H4 (cell line): ENCODE data around the gene NCKAP1. TPM values are rescaled to one million over a fixed set of nuclear protein-coding genes. Genes with fewer than 3 reads are reported as not detected.
A peak's percentile ranks its signal among the peaks of the same experiment; 100 is the strongest.
"Not testable (repeated sequence)": the region's sequence is repeated elsewhere in the genome, so short reads cannot be mapped to it uniquely, and the experiment has no call there.

Source experiments
- DNase-seq: peaks from one replicate; pipeline ENCODE4 v3.0.0-alpha.2; 2015; ENCODE audit warnings: low spot score
- total RNA-seq: library from RNA; depleted of rRNA; stranded (reverse); fragments of >200 nt; shearing (Covaris generic); gene quantifications from 2 replicates; pipeline ENCODE4 v1.2.3, GENCODE V29; 2014

The NCKAP1 gene
- total RNA-seq, 1 experiment from 2014 or later = 110 TPM

- no peak for DNase-seq
Observed at GRCh38 chr2:182999348-183000028, 38.8 kb downstream of the NCKAP1 start.

DNA sequence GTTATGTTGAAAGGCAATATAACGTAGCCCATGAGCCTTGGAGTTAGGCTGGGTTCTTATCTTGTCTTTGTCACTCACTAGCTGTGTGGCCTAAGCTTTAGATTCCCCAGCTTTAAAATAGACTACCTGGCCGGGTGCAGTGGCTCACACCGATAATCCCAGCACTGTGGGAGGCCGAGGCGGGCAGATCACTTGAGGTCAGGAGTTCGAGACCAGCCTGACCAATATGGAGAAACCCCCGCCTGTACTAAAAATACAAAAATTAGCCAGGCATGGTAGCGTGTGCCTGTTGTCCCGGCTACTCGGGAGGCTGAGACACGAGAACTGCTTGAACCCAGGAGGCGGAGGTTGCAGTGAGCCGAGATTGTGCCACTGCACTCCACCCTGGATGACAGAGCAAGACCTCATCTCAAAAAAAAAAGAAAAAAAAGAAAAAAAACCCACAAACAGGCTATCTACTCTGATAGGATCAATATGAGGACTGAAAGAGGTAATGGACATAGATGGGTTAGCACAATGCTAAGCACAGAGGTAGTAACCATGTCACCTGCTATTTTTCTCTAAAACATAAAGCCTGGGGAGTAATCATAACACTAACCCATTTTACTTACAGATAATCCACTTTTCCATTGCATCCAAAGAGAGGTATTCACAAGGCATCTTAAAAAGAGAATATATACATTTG, 43.9 kb downstream of the NCKAP1 start:
- no peak for DNase-seq

DNA sequence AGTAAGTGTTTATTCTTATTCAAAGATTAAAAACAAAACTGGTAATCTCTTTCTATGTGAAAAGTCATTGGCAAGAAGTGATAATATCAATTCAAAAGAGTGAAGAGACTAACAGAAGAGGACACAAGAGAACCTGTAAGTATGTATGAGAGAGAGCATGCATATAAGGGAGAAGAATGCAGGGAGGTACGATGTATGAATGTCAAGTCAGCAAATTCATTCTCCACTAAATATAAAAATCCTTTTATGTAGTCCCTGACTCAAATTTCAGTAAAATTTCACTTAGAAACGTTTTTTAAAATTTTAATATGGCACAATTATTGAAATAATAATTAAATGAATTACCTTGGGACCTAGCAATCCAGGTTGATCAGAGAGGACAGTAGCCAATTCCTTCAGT, 55.3 kb downstream of the NCKAP1 start:
- DNase-seq = no peak

DNA sequence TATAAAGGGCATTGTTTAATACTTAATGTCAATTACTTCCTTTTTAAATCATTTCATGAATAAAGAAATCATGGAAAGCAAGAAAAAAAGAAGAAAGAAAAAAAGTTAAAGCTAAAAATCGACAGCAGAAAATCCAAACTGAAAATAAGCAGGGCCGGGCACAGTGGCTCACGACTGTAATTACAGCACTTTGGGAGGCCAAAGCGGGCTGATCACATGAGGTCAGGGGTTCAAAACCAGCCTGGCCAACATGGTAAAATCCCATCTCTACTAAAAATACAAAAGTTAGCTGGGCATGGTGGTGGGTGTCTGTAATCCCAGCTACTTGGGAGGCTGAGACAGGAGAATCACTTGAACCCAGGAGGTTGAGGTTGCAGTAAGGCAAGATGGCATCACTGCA, 56.8 kb downstream of the NCKAP1 start:
- not testable (repeated sequence) for DNase-seq

GRCh38 chr2:182980652-182981051, 57.6 kb downstream of the NCKAP1 start:
- DNase-seq = no peak

DNA sequence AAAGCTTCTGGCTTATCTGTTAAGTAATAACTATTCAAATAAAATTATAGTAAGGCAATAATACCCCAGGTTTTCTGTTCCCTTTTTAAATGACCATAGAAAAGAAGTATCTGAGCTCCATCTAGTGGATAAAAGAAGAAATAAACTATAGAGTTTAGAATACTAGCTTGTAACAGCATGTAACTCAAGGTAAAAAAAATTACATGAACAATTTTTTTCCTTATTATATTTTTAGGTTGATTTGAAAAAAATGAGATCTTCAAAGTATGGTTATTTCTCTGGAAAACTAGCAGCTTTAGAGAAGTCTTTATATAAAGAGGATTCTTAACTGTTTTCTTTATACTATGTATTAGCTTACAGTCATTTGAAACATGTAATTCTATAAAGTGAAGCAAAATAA, 58.1 kb downstream of the NCKAP1 start:
- DNase-seq = peak; percentile 19

DNA sequence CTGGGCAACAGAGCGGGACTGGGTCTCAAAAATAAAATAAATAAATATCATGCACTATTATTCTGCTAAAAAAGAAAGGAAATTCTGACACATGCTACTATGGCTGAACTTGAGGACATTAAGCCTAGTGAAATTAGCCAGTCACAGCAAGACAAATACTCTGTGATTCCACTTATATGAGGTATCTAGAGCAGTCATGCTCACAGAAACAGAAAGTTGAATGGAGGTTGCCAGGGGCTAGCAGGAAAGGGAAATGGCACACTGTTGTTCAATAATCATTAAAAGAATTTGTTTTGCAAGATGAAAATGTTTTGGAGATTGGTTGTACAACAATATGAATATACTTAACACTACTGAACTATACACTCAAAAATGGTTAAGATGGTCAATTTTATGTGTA, 60.8 kb downstream of the NCKAP1 start:
- DNase-seq = no peak

DNA sequence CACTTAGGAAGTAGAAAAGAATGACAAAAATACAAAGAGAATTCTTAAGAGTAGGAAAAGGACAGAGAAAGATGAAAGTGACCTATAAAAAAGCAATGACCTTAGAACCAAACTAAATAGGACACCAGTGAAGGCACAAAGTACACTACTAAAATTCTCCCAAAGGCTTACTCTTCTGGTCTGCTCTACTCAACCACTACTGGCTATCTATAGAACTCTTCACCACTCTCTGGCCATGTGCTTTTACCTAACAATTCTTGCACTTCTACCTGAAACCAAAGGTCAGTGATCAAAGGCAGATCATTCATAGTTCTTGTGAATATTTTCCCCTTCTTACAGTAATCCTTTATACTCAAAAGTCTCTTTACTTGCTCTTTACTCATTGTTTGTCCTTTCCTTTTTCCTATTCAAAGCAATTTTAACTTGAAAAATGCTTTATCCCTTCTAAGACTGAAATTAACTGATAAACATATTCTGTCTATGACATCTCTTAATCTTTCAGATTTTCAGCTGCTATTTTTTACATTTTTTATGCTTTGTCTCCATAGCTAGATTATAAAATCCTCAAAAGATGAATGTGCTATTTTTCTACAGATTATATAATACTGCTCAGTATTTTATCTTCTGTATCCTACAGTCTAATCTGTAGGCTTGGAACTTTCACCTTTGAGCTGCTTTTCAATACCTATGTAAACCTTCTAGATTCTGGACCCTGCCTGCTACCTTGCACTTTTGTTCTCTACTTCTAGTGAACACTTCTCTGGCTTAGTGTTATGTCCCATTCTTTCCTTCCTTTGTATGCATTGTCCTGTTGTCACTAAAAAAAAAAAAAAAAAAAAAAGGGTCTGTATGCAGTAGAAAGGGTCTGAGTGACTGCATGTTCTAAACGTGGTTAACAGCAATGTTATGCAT, 64.6 kb downstream of the NCKAP1 start:
- DNase-seq = no peak

DNA sequence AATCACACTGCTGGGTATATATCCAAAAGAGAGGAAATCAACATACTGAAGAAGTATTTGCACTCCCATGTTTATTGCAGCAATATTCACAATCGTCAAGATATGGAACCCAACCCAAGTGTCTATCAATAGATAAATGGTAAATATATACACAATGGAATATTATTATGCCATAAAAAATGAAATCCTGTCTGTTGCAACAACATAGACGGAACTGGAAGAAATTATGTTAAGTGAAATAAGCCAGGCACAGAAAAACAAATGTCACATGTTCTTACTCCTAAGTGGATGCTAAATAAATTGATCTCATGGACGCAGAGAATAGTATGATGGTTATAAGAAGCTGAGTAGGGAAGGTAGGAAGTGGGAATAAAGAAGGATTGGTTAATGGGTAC, 65.7 kb downstream of the NCKAP1 start:
- DNase-seq = no peak

GRCh38 chr2:182971820-182972547, 66.3 kb downstream of the NCKAP1 start:
- DNase-seq = no peak

DNA sequence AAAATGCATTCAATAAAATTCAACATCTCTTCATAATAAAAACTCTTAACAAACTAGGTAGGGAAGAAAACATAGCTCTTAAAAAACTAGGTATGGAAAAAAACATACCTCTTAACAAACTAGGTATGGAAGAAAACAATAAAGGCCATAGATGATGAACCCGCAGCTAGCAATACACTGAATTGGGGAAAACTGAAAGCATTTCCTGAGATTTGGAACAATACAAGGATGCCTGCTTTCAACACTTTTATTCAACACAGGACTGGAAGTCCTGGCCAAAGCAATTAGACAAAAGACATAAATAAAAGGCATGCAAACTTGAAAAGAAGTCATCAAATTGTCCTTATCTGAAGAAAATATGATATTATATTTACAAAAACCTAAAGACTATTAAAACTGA, 67.8 kb downstream of the NCKAP1 start:
- no peak for DNase-seq

GRCh38 chr2:182968493-182968892, 69.8 kb downstream of the NCKAP1 start:
- DNase-seq = no peak

DNA sequence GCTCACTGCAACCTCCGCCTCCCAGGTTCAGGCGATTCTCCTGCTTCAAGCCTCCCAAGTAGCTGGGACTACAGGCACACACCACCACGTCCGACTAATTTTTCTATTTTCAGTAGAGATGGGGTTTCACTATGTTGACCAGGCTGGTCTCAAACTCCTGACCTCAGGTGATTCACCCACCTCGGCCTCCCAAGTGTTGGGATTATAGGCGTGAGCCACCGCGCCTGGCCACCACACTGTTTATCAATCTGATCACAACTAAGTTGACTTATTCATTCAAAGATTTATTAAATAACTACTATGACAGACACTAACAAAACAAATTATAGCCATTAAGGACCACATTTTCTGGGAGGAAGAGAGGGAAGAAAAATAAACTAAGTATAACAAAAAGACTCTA, 71.9 kb downstream of the NCKAP1 start:
- DNase-seq = not testable (repeated sequence)

DNA sequence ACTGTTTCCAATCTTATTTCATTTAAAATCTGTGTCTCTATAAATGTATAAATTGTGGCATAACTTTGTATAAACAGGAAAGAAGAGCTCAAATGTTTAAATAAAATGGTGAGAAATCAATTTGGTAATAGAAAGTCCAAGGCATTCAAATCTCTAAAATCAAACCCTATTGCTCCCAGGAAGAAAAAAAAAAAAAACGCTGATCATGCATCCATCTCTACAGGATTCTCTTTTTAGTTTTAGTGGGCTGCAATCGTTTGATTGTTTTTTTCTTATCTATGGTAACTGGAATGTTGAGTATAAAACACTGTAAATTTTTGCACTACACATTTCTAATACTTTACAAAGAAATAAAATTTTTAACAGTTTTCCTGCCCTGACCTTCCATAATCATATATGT, 75.6 kb downstream of the NCKAP1 start:
- no peak for DNase-seq

DNA sequence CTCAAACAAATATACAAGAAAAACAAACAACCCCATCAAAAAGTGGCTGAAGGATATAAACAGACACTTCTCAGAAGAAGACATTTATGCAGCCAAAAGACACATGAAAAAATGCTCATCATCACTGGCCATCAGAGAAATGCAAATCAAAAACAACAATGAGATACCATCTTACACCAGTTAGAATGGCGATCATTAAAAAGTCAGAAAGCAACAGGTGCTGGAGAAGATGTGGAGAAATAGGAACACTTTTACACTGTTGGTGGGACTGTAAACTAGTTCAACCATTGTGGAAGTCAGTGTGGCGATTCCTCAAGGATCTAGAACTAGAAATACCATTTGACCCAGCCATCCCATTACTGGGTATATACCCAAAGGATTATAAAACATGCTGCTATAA, 77.4 kb downstream of the NCKAP1 start:
- DNase-seq = not testable (repeated sequence)

- no peak for DNase-seq
Observed at GRCh38 chr2:182954789-182955188, 83.5 kb downstream of the NCKAP1 start.

- DNase-seq = no peak
Observed at GRCh38 chr2:182952741-182953450, 85.4 kb downstream of the NCKAP1 start.

- peak; percentile 6 for DNase-seq
Observed at GRCh38 chr2:182951948-182952663, 86.2 kb downstream of the NCKAP1 start.

DNA sequence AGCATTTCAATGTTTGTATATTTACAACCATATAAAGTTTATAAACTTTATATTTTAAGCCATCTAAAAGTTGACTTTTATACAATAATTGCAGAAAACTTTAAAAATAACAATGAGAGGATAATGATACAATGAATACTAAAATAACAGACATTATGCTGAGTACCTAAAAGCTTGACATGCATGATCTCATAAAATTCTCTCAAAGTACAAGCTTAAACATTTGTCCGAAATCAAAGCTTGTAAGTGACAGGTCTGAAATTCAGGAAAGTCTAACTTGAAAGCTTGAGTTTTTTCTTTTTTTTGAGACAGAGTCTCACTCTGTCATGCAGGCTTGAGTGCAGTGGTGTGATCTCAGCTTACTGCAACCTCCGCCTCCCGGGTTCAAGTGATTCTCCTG, 87.7 kb downstream of the NCKAP1 start:
- no peak for DNase-seq

GRCh38 chr2:182949572-182950189, 88.6 kb downstream of the NCKAP1 start:
- peak; percentile 89 for DNase-seq
